Measurements from ENCODE around the gene PFKFB3.

PFKFB3 gene

DNA sequence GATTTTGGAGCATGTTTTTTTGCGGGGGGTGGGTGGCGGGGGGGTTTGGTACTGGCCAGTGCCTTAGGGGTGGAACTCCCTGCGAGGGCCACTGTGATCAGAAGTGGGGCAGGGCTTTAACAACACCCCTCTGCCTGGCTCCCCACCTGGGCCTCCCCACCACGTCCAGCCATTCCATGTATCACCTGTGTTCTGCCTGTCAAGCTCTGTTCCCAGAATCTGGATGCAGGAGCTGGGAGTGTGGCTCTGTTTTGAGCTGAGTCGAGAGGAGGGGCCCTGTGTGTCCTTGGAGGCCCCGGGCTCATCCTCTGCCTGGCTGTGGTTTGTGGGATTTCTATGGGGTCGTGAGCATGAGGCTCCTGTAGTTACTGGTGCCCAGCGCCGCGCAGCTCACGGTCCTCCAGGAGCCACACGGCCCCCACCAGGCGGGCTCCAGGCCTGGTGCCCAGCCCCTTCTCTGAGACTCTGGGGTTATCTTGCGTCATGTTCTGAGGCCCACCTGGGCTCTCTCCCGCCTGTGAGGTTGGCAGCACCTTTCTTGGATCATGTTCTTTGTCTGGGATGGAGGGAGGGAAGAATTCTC is 29.6 kb downstream of the PFKFB3 start:
- Histone ChIP-seq H3K79me2 (no peaks in the 10 kb centered on the region), H3K4me2 (ENCODE audit: low read length) (no peak overlapping the region), H3K9me3 (ENCODE audit: control insufficient read depth, low read length) (no peaks in the 10 kb centered on the region), H3K9ac (no peak overlapping the region), H3K4me3 (ENCODE audit: low read depth, low read length) (no peak overlapping the region), H3K27me3 (ENCODE audit: control insufficient read depth, insufficient read depth, low read length) (no peaks in the 10 kb centered on the region), H3K4me1 (no peaks in the 10 kb centered on the region), H3K36me3 (ENCODE audit: control insufficient read depth, insufficient read depth, low read length) (no peaks in the 10 kb centered on the region), H2AFZ (no peak overlapping the region), H3K27ac (no peak overlapping the region)
- TF ChIP-seq, protein P1, sequence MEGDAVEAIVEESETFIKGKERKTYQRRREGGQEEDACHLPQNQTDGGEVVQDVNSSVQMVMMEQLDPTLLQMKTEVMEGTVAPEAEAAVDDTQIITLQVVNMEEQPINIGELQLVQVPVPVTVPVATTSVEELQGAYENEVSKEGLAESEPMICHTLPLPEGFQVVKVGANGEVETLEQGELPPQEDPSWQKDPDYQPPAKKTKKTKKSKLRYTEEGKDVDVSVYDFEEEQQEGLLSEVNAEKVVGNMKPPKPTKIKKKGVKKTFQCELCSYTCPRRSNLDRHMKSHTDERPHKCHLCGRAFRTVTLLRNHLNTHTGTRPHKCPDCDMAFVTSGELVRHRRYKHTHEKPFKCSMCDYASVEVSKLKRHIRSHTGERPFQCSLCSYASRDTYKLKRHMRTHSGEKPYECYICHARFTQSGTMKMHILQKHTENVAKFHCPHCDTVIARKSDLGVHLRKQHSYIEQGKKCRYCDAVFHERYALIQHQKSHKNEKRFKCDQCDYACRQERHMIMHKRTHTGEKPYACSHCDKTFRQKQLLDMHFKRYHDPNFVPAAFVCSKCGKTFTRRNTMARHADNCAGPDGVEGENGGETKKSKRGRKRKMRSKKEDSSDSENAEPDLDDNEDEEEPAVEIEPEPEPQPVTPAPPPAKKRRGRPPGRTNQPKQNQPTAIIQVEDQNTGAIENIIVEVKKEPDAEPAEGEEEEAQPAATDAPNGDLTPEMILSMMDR (IDR thresholded peaks at IDR 0.05), result no peak

DNA sequence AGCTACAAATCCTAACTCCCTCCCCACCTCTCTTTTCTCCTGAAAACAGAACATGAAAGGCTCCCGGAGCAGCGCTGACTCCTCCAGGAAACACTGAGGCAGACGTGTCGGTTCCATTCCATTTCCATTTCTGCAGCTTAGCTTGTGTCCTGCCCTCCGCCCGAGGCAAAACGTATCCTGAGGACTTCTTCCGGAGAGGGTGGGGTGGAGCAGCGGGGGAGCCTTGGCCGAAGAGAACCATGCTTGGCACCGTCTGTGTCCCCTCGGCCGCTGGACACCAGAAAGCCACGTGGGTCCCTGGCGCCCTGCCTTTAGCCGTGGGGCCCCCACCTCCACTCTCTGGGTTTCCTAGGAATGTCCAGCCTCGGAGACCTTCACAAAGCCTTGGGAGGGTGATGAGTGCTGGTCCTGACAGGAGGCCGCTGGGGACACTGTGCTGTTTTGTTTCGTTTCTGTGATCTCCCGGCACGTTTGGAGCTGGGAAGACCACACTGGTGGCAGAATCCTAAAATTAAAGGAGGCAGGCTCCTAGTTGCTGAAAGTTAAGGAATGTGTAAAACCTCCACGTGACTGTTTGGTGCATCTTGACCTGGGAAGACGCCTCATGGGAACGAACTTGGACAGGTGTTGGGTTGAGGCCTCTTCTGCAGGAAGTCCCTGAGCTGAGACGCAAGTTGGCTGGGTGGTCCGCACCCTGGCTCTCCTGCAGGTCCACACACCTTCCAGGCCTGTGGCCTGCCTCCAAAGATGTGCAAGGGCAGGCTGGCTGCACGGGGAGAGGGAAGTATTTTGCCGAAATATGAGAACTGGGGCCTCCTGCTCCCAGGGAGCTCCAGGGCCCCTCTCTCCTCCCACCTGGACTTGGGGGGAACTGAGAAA is 30.4 kb downstream of the PFKFB3 start:
- H2AFZ ChIP-seq, result no peak overlapping the region
- no peak overlapping the region for H3K4me3 ChIP-seq (ENCODE audit: low read depth, low read length)
- H3K9me3 ChIP-seq (ENCODE audit: control insufficient read depth, low read length), result no peaks in the 10 kb centered on the region
- H3K4me2 ChIP-seq (ENCODE audit: low read length), result no peak overlapping the region
- no peaks in the 10 kb centered on the region for H3K27me3 ChIP-seq (ENCODE audit: control insufficient read depth, insufficient read depth, low read length)
- no peak overlapping the region for H3K9ac ChIP-seq
- no peaks in the 10 kb centered on the region for H3K79me2 ChIP-seq
- no peak overlapping the region for H3K27ac ChIP-seq
- H3K36me3 ChIP-seq (ENCODE audit: control insufficient read depth, insufficient read depth, low read length), result no peaks in the 10 kb centered on the region
- H3K4me1 ChIP-seq, result no peaks in the 10 kb centered on the region
- TF ChIP-seq, protein P1 (IDR thresholded peaks at IDR 0.05), result no peak

DNA sequence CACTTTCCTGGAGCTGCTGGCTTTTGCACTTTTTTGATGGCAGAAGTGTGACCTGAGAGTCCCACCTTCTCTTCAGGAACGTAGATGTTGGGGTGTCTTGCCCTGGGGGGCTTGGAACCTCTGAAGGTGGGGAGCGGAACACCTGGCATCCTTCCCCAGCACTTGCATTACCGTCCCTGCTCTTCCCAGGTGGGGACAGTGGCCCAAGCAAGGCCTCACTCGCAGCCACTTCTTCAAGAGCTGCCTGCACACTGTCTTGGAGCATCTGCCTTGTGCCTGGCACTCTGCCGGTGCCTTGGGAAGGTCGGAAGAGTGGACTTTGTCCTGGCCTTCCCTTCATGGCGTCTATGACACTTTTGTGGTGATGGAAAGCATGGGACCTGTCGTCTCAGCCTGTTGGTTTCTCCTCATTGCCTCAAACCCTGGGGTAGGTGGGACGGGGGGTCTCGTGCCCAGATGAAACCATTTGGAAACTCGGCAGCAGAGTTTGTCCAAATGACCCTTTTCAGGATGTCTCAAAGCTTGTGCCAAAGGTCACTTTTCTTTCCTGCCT is 31.1 kb downstream of the PFKFB3 start:
- H3K36me3 ChIP-seq (ENCODE audit: control insufficient read depth, insufficient read depth, low read length), result no peaks in the 10 kb centered on the region
- H3K27ac ChIP-seq, result no peak overlapping the region
- H3K27me3 ChIP-seq (ENCODE audit: control insufficient read depth, insufficient read depth, low read length), result no peaks in the 10 kb centered on the region
- H3K4me3 ChIP-seq (ENCODE audit: low read depth, low read length), result no peak overlapping the region
- H3K4me2 ChIP-seq (ENCODE audit: low read length), result no peak overlapping the region
- H3K9me3 ChIP-seq (ENCODE audit: control insufficient read depth, low read length), result no peaks in the 10 kb centered on the region
- no peak overlapping the region for H3K9ac ChIP-seq
- H3K79me2 ChIP-seq, result no peaks in the 10 kb centered on the region
- TF ChIP-seq, protein P1 (IDR thresholded peaks at IDR 0.05), result no peak
- H2AFZ ChIP-seq, result no peak overlapping the region
- no peaks in the 10 kb centered on the region for H3K4me1 ChIP-seq

DNA sequence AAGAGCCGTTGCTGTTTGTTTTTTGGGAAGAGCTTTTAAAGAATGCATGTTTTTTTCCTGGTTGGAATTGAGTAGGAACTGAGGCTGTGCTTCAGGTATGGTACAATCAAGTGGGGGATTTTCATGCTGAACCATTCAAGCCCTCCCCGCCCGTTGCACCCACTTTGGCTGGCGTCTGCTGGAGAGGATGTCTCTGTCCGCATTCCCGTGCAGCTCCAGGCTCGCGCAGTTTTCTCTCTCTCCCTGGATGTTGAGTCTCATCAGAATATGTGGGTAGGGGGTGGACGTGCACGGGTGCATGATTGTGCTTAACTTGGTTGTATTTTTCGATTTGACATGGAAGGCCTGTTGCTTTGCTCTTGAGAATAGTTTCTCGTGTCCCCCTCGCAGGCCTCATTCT is 31.6 kb downstream of the PFKFB3 start:
- no peaks in the 10 kb centered on the region for H3K9me3 ChIP-seq (ENCODE audit: control insufficient read depth, low read length)
- H2AFZ ChIP-seq, result no peak overlapping the region
- no peaks in the 10 kb centered on the region for H3K36me3 ChIP-seq (ENCODE audit: control insufficient read depth, insufficient read depth, low read length)
- H3K4me1 ChIP-seq, result no peaks in the 10 kb centered on the region
- no peak overlapping the region for H3K4me3 ChIP-seq (ENCODE audit: low read depth, low read length)
- H3K4me2 ChIP-seq (ENCODE audit: low read length), result no peak overlapping the region
- H3K27ac ChIP-seq, result no peak overlapping the region
- no peaks in the 10 kb centered on the region for H3K79me2 ChIP-seq
- H3K9ac ChIP-seq, result no peak overlapping the region
- TF ChIP-seq, protein P1 (IDR thresholded peaks at IDR 0.05), result no peak
- H3K27me3 ChIP-seq (ENCODE audit: control insufficient read depth, insufficient read depth, low read length), result no peaks in the 10 kb centered on the region
